ENCODE results near the gene LORICRIN.

LORICRIN gene

DNA sequence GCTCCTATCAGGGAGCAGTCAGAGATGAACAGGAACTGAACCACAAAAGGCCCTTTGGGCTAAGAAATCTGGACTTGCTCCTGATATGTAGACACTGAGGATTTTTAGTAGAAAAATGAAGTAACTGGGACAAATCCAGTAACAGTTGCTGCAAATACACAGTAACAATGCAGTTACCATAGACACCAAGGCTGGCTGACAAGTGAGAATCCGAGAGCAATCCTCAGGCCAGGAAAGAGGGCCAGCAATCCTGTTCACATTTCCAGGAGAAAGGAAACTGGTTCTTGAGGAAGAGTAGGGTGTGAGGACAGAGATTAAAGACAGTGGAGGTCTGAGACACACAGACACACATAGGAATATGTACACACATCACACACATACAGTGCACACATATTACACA lies 9.3 kb upstream of the LORICRIN start:
- no peak overlapping the region for H3K4me3 ChIP-seq (ENCODE audit: low read depth, low read length, poor library complexity, severe bottlenecking)
- H3K4me2 ChIP-seq (ENCODE audit: low read length) = no peak overlapping the region
- no peaks in the 10 kb centered on the region for H3K9me2 ChIP-seq (ENCODE audit: low read depth, low read length)
- no peaks in the 10 kb centered on the region for H3K4me1 ChIP-seq (ENCODE audit: insufficient read depth, low read length, severe bottlenecking)
- H4K20me1 ChIP-seq (ENCODE audit: insufficient read depth, low read length) = no peaks in the 10 kb centered on the region
- H3K9ac ChIP-seq (ENCODE audit: low read length) = no peak overlapping the region
- no peaks in the 10 kb centered on the region for H3F3A ChIP-seq (ENCODE audit: insufficient read depth, low read length)
- H3K79me2 ChIP-seq (ENCODE audit: insufficient read depth, low read length) = no peaks in the 10 kb centered on the region
- no peak overlapping the region for H2AFZ ChIP-seq (ENCODE audit: low read length)
- no peaks in the 10 kb centered on the region for H3K36me3 ChIP-seq (ENCODE audit: insufficient read depth, low read length)
- H3K9me3 ChIP-seq (ENCODE audit: low read length) = no peaks in the 10 kb centered on the region
- no peaks in the 10 kb centered on the region for H3K27me3 ChIP-seq (ENCODE audit: insufficient read depth, low read length)
- no peak overlapping the region for H3K27ac ChIP-seq (ENCODE audit: low read depth, low read length, poor library complexity, severe bottlenecking)
- TF ChIP-seq CTCF (IDR thresholded peaks at IDR 0.05; ENCODE audit: low read length) = no peak
- no peak for TF ChIP-seq EZH2 (IDR thresholded peaks at IDR 0.05; ENCODE audit: borderline replicate concordance, low read length)

DNA sequence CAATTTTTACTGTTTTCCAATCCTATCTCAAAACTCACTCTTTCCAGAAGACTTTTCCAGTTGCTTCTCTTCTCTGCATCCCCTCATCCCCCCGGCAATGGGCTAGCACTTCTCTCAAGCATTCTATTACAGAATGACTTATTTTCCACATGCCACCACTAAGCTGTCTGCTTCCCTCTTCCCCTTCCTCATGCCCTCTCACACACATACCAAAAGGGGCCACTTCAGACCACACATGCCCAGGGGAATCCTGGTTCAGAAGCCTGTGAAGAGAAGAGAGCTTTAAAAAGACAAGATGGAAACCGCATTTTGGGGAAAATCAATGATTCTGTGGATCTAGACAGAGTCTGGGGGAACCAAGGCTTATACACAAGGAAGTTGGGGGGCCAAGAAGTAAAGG lies 8.4 kb upstream of the LORICRIN start:
- no peaks in the 10 kb centered on the region for H4K20me1 ChIP-seq (ENCODE audit: insufficient read depth, low read length)
- H3K4me2 ChIP-seq (ENCODE audit: low read length) = no peak overlapping the region
- no peak overlapping the region for H2AFZ ChIP-seq (ENCODE audit: low read length)
- no peaks in the 10 kb centered on the region for H3K4me1 ChIP-seq (ENCODE audit: insufficient read depth, low read length, severe bottlenecking)
- no peak overlapping the region for H3K9ac ChIP-seq (ENCODE audit: low read length)
- H3K9me3 ChIP-seq (ENCODE audit: low read length) = no peaks in the 10 kb centered on the region
- no peaks in the 10 kb centered on the region for H3K79me2 ChIP-seq (ENCODE audit: insufficient read depth, low read length)
- TF ChIP-seq CTCF (IDR thresholded peaks at IDR 0.05; ENCODE audit: low read length) = no peak
- no peak for TF ChIP-seq EZH2 (IDR thresholded peaks at IDR 0.05; ENCODE audit: borderline replicate concordance, low read length)
- no peaks in the 10 kb centered on the region for H3K36me3 ChIP-seq (ENCODE audit: insufficient read depth, low read length)
- no peaks in the 10 kb centered on the region for H3K9me2 ChIP-seq (ENCODE audit: low read depth, low read length)
- no peaks in the 10 kb centered on the region for H3K27me3 ChIP-seq (ENCODE audit: insufficient read depth, low read length)
- H3F3A ChIP-seq (ENCODE audit: insufficient read depth, low read length) = no peaks in the 10 kb centered on the region
- no peak overlapping the region for H3K27ac ChIP-seq (ENCODE audit: low read depth, low read length, poor library complexity, severe bottlenecking)
- no peak overlapping the region for H3K4me3 ChIP-seq (ENCODE audit: low read depth, low read length, poor library complexity, severe bottlenecking)

DNA sequence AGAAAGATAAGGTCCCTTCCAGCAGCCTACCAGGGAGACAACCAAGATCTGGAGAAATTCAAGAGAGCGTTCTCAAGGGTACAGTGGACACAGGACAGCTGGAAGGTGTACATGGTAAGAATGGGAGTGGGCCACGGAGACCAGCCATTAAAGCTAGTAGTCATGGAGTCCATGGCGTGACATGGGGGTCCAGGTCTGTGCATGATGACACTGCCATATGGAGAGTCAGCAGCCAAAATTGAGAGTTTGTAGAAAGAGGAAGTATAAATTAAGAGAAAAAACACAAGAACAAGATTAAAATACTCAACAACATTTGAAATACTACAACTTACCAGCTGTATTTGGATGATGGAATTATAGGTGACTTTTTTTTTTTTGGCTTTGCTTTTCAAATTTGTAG lies 7.9 kb upstream of the LORICRIN start:
- no peak overlapping the region for H3K9ac ChIP-seq (ENCODE audit: low read length)
- no peaks in the 10 kb centered on the region for H3K27me3 ChIP-seq (ENCODE audit: insufficient read depth, low read length)
- no peaks in the 10 kb centered on the region for H4K20me1 ChIP-seq (ENCODE audit: insufficient read depth, low read length)
- H3K36me3 ChIP-seq (ENCODE audit: insufficient read depth, low read length) = no peaks in the 10 kb centered on the region
- no peaks in the 10 kb centered on the region for H3K4me1 ChIP-seq (ENCODE audit: insufficient read depth, low read length, severe bottlenecking)
- H3K4me2 ChIP-seq (ENCODE audit: low read length) = no peak overlapping the region
- H3K79me2 ChIP-seq (ENCODE audit: insufficient read depth, low read length) = no peaks in the 10 kb centered on the region
- H3K9me3 ChIP-seq (ENCODE audit: low read length) = no peaks in the 10 kb centered on the region
- H3K4me3 ChIP-seq (ENCODE audit: low read depth, low read length, poor library complexity, severe bottlenecking) = no peak overlapping the region
- no peak for TF ChIP-seq CTCF (IDR thresholded peaks at IDR 0.05; ENCODE audit: low read length)
- TF ChIP-seq EZH2 (IDR thresholded peaks at IDR 0.05; ENCODE audit: borderline replicate concordance, low read length) = no peak
- no peak overlapping the region for H2AFZ ChIP-seq (ENCODE audit: low read length)
- no peaks in the 10 kb centered on the region for H3K9me2 ChIP-seq (ENCODE audit: low read depth, low read length)
- no peak overlapping the region for H3K27ac ChIP-seq (ENCODE audit: low read depth, low read length, poor library complexity, severe bottlenecking)
- H3F3A ChIP-seq (ENCODE audit: insufficient read depth, low read length) = no peaks in the 10 kb centered on the region

Measured in OCI-LY1 (cell line).